ENCODE results near the gene CSMD2.

Gene CSMD2

GRCh38 chr1:34137411-34137810, 27.6 kb downstream of the CSMD2 start:
- FAIRE-seq (no peak), DNase-seq (ENCODE audit: insufficient read length, low spot score) (no peak)
- no peak for TF ChIP-seq CTCF (IDR thresholded peaks at IDR 0.05; ENCODE audit: insufficient read depth, missing control alignments)

GRCh38 chr1:34132161-34132420, 32.9 kb downstream of the CSMD2 start:
- DNase-seq (ENCODE audit: insufficient read length, low spot score): no peak
- no peak for FAIRE-seq
- no peak for TF ChIP-seq CTCF (IDR thresholded peaks at IDR 0.05; ENCODE audit: insufficient read depth, missing control alignments)

- TF ChIP-seq CTCF (IDR thresholded peaks at IDR 0.05; ENCODE audit: insufficient read depth, missing control alignments): no peak
- FAIRE-seq (no peak), DNase-seq (ENCODE audit: insufficient read length, low spot score) (no peak)
Measured at GRCh38 chr1:34131396-34132160, 33.5 kb downstream of the CSMD2 start.

DNA sequence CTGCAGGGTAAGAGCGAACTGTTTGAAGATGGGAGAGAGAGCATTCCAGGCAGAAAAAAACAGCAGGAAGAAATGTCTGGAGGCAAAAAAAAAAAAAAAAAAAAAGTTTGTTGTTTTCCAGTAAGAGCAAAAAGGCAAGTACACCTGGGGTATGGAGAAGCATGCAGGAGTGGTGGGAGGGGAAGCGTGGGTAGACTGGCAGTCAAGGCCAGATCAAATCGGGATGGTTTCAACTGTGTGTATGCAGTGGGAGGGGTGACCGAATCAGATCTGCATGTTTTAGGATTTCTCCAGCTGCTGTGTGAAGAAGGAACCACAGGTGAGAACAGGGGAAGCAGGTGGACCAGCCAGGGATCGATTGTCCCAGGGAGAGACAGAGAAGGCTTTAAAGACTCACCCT, 34.7 kb downstream of the CSMD2 start:
- DNase-seq (ENCODE audit: insufficient read length, low spot score) (no peak), FAIRE-seq (no peak)
- no peak for TF ChIP-seq CTCF (IDR thresholded peaks at IDR 0.05; ENCODE audit: insufficient read depth, missing control alignments)

GRCh38 chr1:34129630-34130029, 35.4 kb downstream of the CSMD2 start:
- DNase-seq (ENCODE audit: insufficient read length, low spot score) (no peak), FAIRE-seq (no peak)
- TF ChIP-seq CTCF (IDR thresholded peaks at IDR 0.05; ENCODE audit: insufficient read depth, missing control alignments): no peak

- FAIRE-seq (no peak), DNase-seq (ENCODE audit: insufficient read length, low spot score) (no peak)
- TF ChIP-seq CTCF (IDR thresholded peaks at IDR 0.05; ENCODE audit: insufficient read depth, missing control alignments): no peak
Measured at GRCh38 chr1:34128186-34128889, 36.7 kb downstream of the CSMD2 start.
